ENCODE data around the gene MYO10. TPM values are rescaled to one million over a fixed set of nuclear protein-coding genes. Genes with fewer than 3 reads are reported as not detected.

MYO10 gene
- total RNA-seq, 2 experiments from 2014 or later = 0.03 to 1.7 TPM

- Histone ChIP-seq H3K9me2 (ENCODE audit: insufficient read depth, low read length) (no peaks in the 10 kb centered on the region), H3K9me3 (ENCODE audit: low read length) (no peaks in the 10 kb centered on the region), H3K36me3 (ENCODE audit: insufficient read depth, low read length) (no peaks in the 10 kb centered on the region), H3K79me2 (ENCODE audit: insufficient read depth, low read depth, low read length) (no peaks in the 10 kb centered on the region), H3K27ac (ENCODE audit: low read depth, low read length, poor library complexity, severe bottlenecking) (no peak overlapping the region), H3K4me3 (ENCODE audit: low read depth, low read length, poor library complexity, severe bottlenecking) (no peak overlapping the region), H3K4me2 (ENCODE audit: low read length) (no peak overlapping the region), H2AFZ (ENCODE audit: low read length) (no peak overlapping the region), H4K20me1 (ENCODE audit: insufficient read depth, low read length) (no peaks in the 10 kb centered on the region), H3K4me1 (ENCODE audit: insufficient read depth, low read length, poor library complexity, severe bottlenecking) (no peaks in the 10 kb centered on the region)
- no TSS peak for BruUV-seq (replicated peaks)
- DNase-seq (ENCODE audit: low spot score) = no peak
- TF ChIP-seq CTCF (conservative IDR thresholded peaks at IDR 0.05; ENCODE audit: low read length) (no peak), EZH2phosphoT487 (IDR thresholded peaks at IDR 0.05; ENCODE audit: borderline replicate concordance, low read depth, low read length) (no peak)
- intact Hi-C loops (cut with micrococcal nuclease; ENCODE audit: unreplicated experiment) = no loop called here
- CTCF ChIA-PET (ENCODE audit: unreplicated experiment) = no interaction called here
- POLR2A ChIA-PET = interaction anchor here (0.6 kb wide), 1 partner anchor 11 kb away, joined by 3 read pairs; no protein-coding TSS in a partner anchor
These were observed 21.5 kb upstream of the MYO10 start for GRCh38 chr5:16957304-16958196.

- no peaks in the 10 kb centered on the region for H4K20me1 ChIP-seq (ENCODE audit: insufficient read depth, low read length)
- ChIA-PET POLR2A (no interaction called here), CTCF (ENCODE audit: unreplicated experiment) (no interaction called here)
- no peaks in the 10 kb centered on the region for H3K9me2 ChIP-seq (ENCODE audit: insufficient read depth, low read length)
- TF ChIP-seq CTCF (conservative IDR thresholded peaks at IDR 0.05; ENCODE audit: low read length) (no peak), EZH2phosphoT487 (IDR thresholded peaks at IDR 0.05; ENCODE audit: borderline replicate concordance, low read depth, low read length) (no peak)
- H3K36me3 ChIP-seq (ENCODE audit: insufficient read depth, low read length) = no peaks in the 10 kb centered on the region
- H3K4me3 ChIP-seq (ENCODE audit: low read depth, low read length, poor library complexity, severe bottlenecking) = no peak overlapping the region
- H3K4me2 ChIP-seq (ENCODE audit: low read length) = no peak overlapping the region
- no peak overlapping the region for H3K27ac ChIP-seq (ENCODE audit: low read depth, low read length, poor library complexity, severe bottlenecking)
- H3K9me3 ChIP-seq (ENCODE audit: low read length) = no peaks in the 10 kb centered on the region
- no peak overlapping the region for H2AFZ ChIP-seq (ENCODE audit: low read length)
- H3K4me1 ChIP-seq (ENCODE audit: insufficient read depth, low read length, poor library complexity, severe bottlenecking) = no peaks in the 10 kb centered on the region
- intact Hi-C loops (cut with micrococcal nuclease; ENCODE audit: unreplicated experiment) = no loop called here
- H3K79me2 ChIP-seq (ENCODE audit: insufficient read depth, low read depth, low read length) = no peaks in the 10 kb centered on the region
- no peak for DNase-seq (ENCODE audit: low spot score)
- no TSS peak for BruUV-seq (replicated peaks)
These were observed 17.6 kb upstream of the MYO10 start for GRCh38 chr5:16953729-16954128.

Data from OCI-LY7 (cell line).